ENCODE results near the gene CBL.

The CBL gene

DNA sequence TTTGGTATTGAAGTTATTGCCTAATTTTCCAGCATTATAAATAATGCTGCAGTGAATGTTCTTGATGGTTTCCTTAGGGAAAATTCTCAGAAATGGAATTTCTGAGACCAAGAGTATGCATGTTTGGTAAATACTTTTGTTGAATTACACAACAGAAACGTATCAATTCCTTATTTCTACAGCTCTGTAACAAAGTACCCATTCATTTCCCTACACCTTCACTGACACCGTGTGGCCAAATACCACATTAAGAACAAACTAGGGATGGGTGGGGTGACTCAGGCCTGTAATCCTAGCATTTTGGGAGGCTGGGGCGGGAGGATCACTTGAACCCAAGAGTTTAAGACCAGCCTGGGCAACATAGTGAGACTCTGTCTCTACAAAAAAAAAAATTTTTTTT, 89.0 kb downstream of the CBL start:
- no peak for DNase-seq (ENCODE audit: low read depth, low spot score)
- TF ChIP-seq, protein P1, sequence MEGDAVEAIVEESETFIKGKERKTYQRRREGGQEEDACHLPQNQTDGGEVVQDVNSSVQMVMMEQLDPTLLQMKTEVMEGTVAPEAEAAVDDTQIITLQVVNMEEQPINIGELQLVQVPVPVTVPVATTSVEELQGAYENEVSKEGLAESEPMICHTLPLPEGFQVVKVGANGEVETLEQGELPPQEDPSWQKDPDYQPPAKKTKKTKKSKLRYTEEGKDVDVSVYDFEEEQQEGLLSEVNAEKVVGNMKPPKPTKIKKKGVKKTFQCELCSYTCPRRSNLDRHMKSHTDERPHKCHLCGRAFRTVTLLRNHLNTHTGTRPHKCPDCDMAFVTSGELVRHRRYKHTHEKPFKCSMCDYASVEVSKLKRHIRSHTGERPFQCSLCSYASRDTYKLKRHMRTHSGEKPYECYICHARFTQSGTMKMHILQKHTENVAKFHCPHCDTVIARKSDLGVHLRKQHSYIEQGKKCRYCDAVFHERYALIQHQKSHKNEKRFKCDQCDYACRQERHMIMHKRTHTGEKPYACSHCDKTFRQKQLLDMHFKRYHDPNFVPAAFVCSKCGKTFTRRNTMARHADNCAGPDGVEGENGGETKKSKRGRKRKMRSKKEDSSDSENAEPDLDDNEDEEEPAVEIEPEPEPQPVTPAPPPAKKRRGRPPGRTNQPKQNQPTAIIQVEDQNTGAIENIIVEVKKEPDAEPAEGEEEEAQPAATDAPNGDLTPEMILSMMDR (IDR thresholded peaks at IDR 0.05; ENCODE audit: low read depth, low read length) = no peak
- in situ Hi-C loops (cut with HindIII; ENCODE audit: low sequenced_read_pairs) = no loop called here

DNA sequence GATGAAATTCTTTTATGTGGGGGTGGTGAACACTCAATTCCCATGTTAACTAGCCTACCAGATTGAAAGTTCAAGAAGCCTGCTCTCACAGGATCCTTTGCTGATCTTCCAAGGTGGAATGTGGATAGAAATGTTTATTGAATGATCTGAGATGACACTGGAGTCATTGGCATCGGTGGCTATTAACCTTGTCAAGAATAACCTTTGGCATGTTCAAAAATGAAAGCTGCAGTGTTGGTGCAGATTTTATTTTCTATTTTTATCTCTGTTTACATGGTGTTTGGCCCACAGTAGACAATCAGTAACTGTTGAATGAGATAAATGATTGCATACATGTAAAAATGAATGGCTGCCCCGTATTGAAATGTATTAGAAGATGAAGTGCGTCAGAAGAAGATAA, 91.8 kb downstream of the CBL start:
- in situ Hi-C loops (cut with HindIII; ENCODE audit: low sequenced_read_pairs) = no loop called here
- TF ChIP-seq, protein P1 (IDR thresholded peaks at IDR 0.05; ENCODE audit: low read depth, low read length) = no peak
- H3K4me3 ChIP-seq (ENCODE audit: low read depth, low read length) = no peak overlapping the region
- DNase-seq (ENCODE audit: low read depth, low spot score) = no peak

More for the DNA sequence above, 89.0 kb downstream of the CBL start:
- H3K4me3 ChIP-seq (ENCODE audit: low read depth, low read length) = no peak overlapping the region

GRCh38 chr11:119298726-119299125, 92.6 kb downstream of the CBL start:
- DNase-seq (ENCODE audit: low read depth, low spot score) = no peak
- in situ Hi-C loops (cut with HindIII; ENCODE audit: low sequenced_read_pairs) = no loop called here
- TF ChIP-seq, protein P1 (IDR thresholded peaks at IDR 0.05; ENCODE audit: low read depth, low read length) = no peak
- no peak overlapping the region for H3K4me3 ChIP-seq (ENCODE audit: low read depth, low read length)

GRCh38 chr11:119299416-119299815, 93.3 kb downstream of the CBL start:
- no peak overlapping the region for H3K4me3 ChIP-seq (ENCODE audit: low read depth, low read length)
- TF ChIP-seq, protein P1 (IDR thresholded peaks at IDR 0.05; ENCODE audit: low read depth, low read length) = no peak
- in situ Hi-C loops (cut with HindIII; ENCODE audit: low sequenced_read_pairs) = no loop called here
- no peak for DNase-seq (ENCODE audit: low read depth, low spot score)

- H3K4me3 ChIP-seq (ENCODE audit: low read depth, low read length) = no peak overlapping the region
- no peak for DNase-seq (ENCODE audit: low read depth, low spot score)
- TF ChIP-seq, protein P1 (IDR thresholded peaks at IDR 0.05; ENCODE audit: low read depth, low read length) = no peak
- in situ Hi-C loops (cut with HindIII; ENCODE audit: low sequenced_read_pairs) = no loop called here
These were observed 94.2 kb downstream of the CBL start for GRCh38 chr11:119300198-119300964.

GRCh38 chr11:119303227-119303718, 97.1 kb downstream of the CBL start:
- TF ChIP-seq, protein P1 (IDR thresholded peaks at IDR 0.05; ENCODE audit: low read depth, low read length) = no peak
- no peak for DNase-seq (ENCODE audit: low read depth, low spot score)
- no peak overlapping the region for H3K4me3 ChIP-seq (ENCODE audit: low read depth, low read length)
- in situ Hi-C loops (cut with HindIII; ENCODE audit: low sequenced_read_pairs) = no loop called here
